Epithelial cell of umbilical artery (primary cell): ENCODE measurements around the gene CALB2. TPM values are rescaled to one million over a fixed set of nuclear protein-coding genes. Genes with fewer than 3 reads are reported as not detected.

ENCODE experiments used
- total RNA-seq: library from RNA; depleted of rRNA; stranded (reverse); fragments of >200 nt; gene quantifications from 2 replicates; pipeline ENCODE4 v1.2.3, GENCODE V29; 2014

CALB2 gene, protein sequence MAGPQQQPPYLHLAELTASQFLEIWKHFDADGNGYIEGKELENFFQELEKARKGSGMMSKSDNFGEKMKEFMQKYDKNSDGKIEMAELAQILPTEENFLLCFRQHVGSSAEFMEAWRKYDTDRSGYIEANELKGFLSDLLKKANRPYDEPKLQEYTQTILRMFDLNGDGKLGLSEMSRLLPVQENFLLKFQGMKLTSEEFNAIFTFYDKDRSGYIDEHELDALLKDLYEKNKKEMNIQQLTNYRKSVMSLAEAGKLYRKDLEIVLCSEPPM
- not detected in 2 replicates for total RNA-seq

DNA sequence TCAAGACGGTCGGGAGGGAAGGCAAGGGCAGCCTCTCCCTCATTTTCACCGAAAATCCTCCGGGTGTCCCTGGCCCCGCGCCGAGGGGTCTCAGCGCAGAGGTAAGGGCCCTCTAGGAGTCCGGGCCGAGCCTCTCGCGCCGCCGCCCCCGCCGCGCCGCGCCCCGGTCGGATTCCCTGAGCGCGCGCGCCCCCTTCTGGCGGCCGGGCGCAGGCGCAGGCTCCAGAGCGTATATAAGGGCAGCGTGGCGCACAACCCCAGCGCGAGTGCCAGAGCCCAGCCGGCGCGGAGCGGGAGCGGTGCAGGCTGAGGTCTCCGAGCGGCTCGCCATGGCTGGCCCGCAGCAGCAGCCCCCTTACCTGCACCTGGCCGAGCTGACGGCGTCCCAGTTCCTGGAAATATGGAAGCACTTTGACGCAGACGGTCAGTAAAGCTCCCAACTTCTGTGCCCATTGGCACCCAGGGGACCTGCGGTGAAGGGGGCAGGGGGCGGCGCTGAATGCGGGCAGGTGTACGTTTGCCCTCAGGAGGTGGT lies at the start of gene CALB2:
Gene CALB2 (plus strand): TSS at position 260 of the 535 bp plus-strand sequence. CDS start 70 bp downstream, at position 330.

Other genes with a start within 250 kb of the CALB2 start
- not detected in 2 replicates for gene HYDIN, start 128.0 kb upstream of the CALB2 start, total RNA-seq
- gene CMTR2, start 69.3 kb upstream of the CALB2 start, total RNA-seq: 21.8 and 31.9 TPM in 2 replicates
- gene TLE7, start 83.3 kb downstream of the CALB2 start, total RNA-seq: under 0.01 TPM in 1 of 2 replicates, not detected in the other
- 3.5 and 5.2 TPM in 2 replicates for gene ZNF23, start 103.5 kb downstream of the CALB2 start, total RNA-seq
- 1.8 and 2.3 TPM in 2 replicates for gene ZNF19, start 130.6 kb downstream of the CALB2 start, total RNA-seq
- not detected in 2 replicates for gene CHST4, start 167.7 kb downstream of the CALB2 start, total RNA-seq
- gene TAT, start 218.4 kb downstream of the CALB2 start, total RNA-seq: not detected in 2 replicates